ENCODE measurements around the gene PCNT.
A peak's percentile ranks its signal among the peaks of the same experiment; 100 is the strongest.

Gene PCNT

DNA sequence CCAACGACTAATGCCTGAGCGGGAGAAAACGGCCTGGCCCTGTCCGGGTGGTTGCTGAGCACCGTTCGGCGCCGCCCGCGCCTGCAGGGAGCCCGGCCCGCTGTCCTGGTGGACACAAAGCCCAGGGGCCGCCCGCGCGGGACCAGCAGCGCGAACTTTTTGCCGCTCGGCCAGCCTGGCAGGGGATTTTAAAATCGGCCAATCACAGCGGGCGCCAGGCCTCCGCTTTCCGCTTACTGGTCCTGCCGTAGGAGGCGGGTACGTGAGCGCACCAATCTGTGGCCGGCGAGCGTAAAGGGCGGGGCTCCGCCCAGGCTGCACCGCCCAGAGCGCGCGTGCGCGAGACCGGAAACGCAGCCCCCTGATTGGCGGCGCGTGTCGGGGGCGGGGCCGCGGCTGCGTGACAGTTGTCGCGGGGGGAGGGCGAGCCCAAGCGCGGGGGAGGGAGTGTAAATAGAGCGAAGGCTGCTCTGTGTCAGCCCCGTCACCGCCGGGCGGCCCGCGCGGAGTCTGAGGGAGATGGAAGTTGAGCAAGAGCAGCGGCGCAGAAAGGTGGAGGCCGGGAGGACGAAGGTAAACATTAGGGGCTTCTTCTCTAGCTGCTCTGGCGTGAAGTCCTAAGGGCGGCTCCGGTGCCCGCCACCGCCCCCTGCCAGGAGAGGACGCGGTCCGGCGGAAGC, at the start of gene PCNT, which contains the start of gene C21orf58 (continued):
- TF ChIP-seq, protein P1, sequence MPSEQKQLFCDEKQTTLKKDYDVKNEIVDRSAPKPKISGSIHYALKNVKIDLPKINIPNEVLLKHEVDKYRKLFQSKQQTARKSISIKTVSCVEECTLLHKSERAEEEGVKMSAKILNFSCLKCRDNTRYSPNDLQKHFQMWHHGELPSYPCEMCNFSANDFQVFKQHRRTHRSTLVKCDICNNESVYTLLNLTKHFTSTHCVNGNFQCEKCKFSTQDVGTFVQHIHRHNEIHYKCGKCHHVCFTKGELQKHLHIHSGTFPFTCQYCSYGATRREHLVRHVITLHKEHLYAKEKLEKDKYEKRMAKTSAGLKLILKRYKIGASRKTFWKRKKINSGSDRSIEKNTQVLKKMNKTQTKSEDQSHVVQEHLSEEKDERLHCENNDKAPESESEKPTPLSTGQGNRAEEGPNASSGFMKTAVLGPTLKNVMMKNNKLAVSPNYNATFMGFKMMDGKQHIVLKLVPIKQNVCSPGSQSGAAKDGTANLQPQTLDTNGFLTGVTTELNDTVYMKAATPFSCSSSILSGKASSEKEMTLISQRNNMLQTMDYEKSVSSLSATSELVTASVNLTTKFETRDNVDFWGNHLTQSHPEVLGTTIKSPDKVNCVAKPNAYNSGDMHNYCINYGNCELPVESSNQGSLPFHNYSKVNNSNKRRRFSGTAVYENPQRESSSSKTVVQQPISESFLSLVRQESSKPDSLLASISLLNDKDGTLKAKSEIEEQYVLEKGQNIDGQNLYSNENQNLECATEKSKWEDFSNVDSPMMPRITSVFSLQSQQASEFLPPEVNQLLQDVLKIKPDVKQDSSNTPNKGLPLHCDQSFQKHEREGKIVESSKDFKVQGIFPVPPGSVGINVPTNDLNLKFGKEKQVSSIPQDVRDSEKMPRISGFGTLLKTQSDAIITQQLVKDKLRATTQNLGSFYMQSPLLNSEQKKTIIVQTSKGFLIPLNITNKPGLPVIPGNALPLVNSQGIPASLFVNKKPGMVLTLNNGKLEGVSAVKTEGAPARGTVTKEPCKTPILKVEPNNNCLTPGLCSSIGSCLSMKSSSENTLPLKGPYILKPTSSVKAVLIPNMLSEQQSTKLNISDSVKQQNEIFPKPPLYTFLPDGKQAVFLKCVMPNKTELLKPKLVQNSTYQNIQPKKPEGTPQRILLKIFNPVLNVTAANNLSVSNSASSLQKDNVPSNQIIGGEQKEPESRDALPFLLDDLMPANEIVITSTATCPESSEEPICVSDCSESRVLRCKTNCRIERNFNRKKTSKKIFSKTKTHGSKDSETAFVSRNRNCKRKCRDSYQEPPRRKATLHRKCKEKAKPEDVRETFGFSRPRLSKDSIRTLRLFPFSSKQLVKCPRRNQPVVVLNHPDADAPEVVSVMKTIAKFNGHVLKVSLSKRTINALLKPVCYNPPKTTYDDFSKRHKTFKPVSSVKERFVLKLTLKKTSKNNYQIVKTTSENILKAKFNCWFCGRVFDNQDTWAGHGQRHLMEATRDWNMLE (tag by site-specific recombination; conservative IDR thresholded peaks at IDR 0.05; ENCODE audit: low read depth): no peak

DNA sequence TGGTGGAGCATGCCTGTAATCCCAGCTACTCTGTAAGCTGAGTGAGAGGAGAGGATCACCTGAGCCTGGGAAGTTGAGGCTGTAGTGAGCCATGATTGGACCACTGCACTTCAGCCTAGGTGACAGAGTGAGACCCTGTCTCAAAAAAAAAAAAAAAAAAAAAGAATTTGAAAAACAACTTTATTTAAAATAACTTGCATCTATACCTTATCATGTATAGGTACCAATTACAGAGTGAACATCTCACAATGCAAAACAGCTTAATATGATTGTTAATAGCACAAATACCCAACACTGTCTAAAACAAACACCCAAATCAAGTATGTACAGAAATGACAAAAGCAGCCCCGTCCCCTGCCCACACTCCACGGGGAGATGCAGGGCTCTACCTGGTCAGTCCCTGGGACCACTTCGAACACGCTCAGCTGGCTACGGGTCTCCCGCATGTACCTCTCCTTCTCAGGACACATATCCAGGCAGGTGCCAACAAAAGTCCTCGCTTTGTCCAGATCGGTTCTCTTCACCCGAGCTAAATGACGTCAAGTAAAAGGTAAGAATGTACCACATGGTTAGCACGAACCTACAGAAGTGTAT, 49.1 kb upstream of the PCNT start:
- H3K9me3 ChIP-seq (ENCODE audit: control insufficient read depth, insufficient read depth, low read depth, low read length): no peaks in the 10 kb centered on the region
- TF ChIP-seq, protein P2, sequence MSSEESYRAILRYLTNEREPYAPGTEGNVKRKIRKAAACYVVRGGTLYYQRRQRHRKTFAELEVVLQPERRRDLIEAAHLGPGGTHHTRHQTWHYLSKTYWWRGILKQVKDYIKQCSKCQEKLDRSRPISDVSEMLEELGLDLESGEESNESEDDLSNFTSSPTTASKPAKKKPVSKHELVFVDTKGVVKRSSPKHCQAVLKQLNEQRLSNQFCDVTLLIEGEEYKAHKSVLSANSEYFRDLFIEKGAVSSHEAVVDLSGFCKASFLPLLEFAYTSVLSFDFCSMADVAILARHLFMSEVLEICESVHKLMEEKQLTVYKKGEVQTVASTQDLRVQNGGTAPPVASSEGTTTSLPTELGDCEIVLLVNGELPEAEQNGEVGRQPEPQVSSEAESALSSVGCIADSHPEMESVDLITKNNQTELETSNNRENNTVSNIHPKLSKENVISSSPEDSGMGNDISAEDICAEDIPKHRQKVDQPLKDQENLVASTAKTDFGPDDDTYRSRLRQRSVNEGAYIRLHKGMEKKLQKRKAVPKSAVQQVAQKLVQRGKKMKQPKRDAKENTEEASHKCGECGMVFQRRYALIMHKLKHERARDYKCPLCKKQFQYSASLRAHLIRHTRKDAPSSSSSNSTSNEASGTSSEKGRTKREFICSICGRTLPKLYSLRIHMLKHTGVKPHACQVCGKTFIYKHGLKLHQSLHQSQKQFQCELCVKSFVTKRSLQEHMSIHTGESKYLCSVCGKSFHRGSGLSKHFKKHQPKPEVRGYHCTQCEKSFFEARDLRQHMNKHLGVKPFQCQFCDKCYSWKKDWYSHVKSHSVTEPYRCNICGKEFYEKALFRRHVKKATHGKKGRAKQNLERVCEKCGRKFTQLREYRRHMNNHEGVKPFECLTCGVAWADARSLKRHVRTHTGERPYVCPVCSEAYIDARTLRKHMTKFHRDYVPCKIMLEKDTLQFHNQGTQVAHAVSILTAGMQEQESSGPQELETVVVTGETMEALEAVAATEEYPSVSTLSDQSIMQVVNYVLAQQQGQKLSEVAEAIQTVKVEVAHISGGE (tag by site-specific recombination; conservative IDR thresholded peaks at IDR 0.05; ENCODE audit: low read depth): no peak
- TF ChIP-seq ZBTB20 (tag by site-specific recombination; IDR thresholded peaks at IDR 0.05): no peak
- H3K36me3 ChIP-seq (ENCODE audit: control insufficient read depth in 2 of 2, insufficient read depth in 1 of 2, low read length in 2 of 2): peaks cover 92 to 93% of the 10 kb centered on the region in 2 experiments
- ChIA-PET POLR2A (no interaction called here), CTCF (interaction anchor here (0.7 to 1.0 kb wide), 3 partner anchors 9 to 132 kb away, joined by 3 read pairs; no protein-coding TSS in a partner anchor)
- H3K4me3 ChIP-seq (ENCODE audit: low read depth, low read length): no peak overlapping the region
- H3K27ac ChIP-seq (ENCODE audit: extremely low read depth, low read depth, low read length): no peak overlapping the region
- no peaks in the 10 kb centered on the region for H3K4me1 ChIP-seq (ENCODE audit: control insufficient read depth, insufficient read depth, low read length)

DNA sequence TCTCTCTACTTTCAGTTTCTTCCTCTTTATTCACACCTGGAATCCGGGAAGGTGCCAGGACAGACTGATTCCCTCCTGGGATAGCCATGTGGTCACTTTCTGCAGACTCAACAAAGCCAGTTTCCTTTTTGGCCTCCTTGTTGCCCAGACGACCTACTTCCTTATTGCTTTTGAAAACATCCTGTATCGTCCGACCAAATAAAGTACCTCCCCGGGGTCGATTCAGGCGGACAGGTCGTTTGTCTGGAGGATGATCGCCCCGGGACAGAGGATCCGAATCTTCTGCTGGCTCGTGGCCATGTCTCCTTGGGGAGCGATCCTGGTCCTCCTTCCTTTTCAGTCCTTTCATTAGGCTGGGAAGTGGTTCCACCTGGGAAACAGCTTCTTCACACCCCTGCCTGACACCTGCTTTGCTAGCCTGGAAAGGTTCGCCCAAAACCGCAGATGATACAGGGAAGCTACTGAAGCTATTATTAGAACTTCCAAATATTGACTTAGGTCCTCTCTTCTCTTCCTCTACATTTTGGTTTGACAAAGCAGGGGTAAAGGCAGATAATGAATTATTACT, 39.8 kb upstream of the PCNT start:
- Histone ChIP-seq H3K4me1 (ENCODE audit: control insufficient read depth, insufficient read depth, low read length) (peaks cover 4% of the 10 kb centered on the region; the same call in 1 of the 2 replicates), H3K9me3 (ENCODE audit: control insufficient read depth, insufficient read depth, low read depth, low read length) (no peaks in the 10 kb centered on the region), H3K4me3 (ENCODE audit: low read depth, low read length) (no peak overlapping the region; the same call in 1 of the 2 replicates), H3K36me3 (ENCODE audit: control insufficient read depth in 2 of 2, insufficient read depth in 1 of 2, low read length in 2 of 2) (peaks cover 37 to 58% of the 10 kb centered on the region in 2 experiments), H3K27ac (ENCODE audit: extremely low read depth, low read depth, low read length) (no peak overlapping the region)
- ChIA-PET POLR2A (interaction anchor here (2.0 kb wide), 1 partner anchor 13 kb away, joined by 8 read pairs; no protein-coding TSS in a partner anchor), CTCF (no interaction called here)
- TF ChIP-seq, protein P3, sequence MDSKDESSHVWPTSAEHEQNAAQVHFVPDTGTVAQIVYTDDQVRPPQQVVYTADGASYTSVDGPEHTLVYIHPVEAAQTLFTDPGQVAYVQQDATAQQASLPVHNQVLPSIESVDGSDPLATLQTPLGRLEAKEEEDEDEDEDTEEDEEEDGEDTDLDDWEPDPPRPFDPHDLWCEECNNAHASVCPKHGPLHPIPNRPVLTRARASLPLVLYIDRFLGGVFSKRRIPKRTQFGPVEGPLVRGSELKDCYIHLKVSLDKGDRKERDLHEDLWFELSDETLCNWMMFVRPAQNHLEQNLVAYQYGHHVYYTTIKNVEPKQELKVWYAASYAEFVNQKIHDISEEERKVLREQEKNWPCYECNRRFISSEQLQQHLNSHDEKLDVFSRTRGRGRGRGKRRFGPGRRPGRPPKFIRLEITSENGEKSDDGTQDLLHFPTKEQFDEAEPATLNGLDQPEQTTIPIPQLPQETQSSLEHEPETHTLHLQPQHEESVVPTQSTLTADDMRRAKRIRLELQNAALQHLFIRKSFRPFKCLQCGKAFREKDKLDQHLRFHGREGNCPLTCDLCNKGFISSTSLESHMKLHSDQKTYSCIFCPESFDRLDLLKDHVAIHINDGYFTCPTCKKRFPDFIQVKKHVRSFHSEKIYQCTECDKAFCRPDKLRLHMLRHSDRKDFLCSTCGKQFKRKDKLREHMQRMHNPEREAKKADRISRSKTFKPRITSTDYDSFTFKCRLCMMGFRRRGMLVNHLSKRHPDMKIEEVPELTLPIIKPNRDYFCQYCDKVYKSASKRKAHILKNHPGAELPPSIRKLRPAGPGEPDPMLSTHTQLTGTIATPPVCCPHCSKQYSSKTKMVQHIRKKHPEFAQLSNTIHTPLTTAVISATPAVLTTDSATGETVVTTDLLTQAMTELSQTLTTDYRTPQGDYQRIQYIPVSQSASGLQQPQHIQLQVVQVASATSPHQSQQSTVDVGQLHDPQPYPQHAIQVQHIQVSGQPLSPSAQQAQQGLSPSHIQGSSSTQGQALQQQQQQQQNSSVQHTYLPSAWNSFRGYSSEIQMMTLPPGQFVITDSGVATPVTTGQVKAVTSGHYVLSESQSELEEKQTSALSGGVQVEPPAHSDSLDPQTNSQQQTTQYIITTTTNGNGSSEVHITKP (tag by site-specific recombination; IDR thresholded peaks at IDR 0.05): peak; percentile 49; the same call in 1 of the 2 replicates
- TF ChIP-seq KLF9 (tag by site-specific recombination; IDR thresholded peaks at IDR 0.05; ENCODE audit: low read depth) (no peak), ZNF843 (tag by site-specific recombination; IDR thresholded peaks at IDR 0.05) (no peak)
- TF ChIP-seq, protein P1 (tag by site-specific recombination; conservative IDR thresholded peaks at IDR 0.05; ENCODE audit: low read depth): no peak

All from HEK293 (cell line).